HG03103 (cell line): ENCODE data around the gene XAB2.
"Not testable (repeated sequence)": the region's sequence is repeated elsewhere in the genome, so short reads cannot be mapped to it uniquely, and the experiment has no call there.

Source experiments
- ATAC-seq: cut with Tn5 transposase; IDR thresholded peaks from one replicate; pipeline ENCODE4 v1.9.1; 2021; ENCODE audit warnings: low read depth; ENCODE audit not compliant: unreplicated experiment

Gene XAB2

DNA sequence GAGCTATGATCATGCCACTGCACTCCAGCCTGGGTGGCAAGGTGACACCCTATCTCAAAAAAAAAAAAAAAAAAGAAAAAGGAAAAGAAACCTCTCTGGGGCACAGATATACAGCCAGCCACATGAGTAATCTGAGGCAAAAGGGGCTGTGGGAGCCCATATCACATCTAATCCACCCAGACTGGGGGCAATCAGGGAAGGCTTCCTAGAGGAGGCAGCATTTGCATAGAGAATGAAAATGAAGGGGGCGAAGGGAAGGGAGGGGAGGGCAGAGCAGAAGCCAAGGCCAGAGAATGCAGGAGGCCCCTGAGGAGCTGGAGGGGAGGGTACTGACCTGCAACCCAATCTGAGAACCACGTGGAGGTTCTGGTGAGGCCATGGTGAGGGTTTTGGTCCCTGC is 20.8 kb upstream of the XAB2 start:
- ATAC-seq, result no peak

DNA sequence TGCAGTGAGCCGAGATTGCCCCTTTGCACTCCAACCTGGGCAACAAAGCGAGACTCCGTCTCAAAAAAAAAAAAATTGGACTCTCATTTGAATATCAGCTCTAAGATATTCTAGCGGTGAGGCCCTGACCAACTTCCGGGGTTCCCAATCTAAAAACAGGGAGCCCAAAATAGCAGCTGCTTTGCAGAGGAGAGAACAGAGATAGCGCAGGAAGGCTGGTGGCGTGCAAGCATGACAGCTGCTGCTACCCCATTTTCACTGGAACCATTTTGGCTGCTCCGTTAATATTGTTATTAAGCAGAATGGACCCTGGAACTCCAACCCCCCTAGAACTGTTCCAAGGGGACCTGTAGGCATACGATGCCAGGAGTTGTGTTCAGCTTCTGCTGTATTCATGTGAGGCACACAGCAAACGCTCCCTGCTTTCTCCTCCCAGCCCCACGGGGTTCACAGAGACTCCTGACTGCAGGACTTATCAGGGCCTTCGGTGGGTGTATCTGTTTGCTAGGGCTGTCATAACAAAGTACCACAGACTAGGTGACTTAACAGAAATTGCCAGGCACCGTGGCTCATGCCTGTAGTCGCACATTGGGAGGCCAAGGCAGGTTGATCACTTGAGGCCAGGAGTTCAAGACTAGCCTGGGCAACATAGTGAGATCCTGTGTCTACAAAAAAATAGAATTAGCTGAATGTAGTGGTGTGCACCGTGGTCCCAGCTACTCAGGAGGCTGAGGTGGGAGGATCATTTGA is 19.1 kb upstream of the XAB2 start:
- ATAC-seq, result no peak

DNA sequence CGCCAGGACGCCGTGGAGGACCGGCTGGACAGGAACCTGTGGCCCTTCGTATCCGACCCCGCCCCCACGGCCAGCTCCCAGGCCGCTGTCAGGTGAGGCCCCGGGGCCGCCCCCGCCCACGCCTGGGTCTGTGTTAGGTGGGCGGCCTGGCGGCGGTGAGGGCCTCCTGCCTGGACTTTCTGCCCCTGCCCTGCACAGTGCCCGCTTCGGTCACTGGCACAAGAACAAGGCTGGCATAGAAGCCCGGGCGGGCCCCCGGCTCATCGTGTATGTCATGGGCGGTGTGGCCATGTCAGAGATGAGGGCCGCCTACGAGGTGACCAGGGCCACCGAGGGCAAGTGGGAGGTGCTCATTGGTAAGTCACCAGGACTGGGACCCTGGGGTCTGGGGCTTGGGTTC is 17.8 kb upstream of the XAB2 start:
- no peak for ATAC-seq

DNA sequence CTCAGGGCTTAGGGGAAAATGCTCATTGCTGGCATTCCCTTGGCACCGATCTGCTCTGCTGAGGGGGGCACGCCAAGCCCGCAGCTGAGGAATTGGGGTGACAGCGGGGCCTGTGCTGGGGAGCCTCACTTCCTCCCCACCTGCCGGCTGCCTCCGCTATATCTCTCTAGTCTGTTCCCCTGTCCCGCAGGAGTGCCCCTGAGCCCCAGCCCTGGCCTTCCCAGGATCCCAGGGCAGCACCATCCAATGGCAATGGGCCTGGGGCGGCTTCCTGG is 17.0 kb upstream of the XAB2 start:
- no peak for ATAC-seq

DNA sequence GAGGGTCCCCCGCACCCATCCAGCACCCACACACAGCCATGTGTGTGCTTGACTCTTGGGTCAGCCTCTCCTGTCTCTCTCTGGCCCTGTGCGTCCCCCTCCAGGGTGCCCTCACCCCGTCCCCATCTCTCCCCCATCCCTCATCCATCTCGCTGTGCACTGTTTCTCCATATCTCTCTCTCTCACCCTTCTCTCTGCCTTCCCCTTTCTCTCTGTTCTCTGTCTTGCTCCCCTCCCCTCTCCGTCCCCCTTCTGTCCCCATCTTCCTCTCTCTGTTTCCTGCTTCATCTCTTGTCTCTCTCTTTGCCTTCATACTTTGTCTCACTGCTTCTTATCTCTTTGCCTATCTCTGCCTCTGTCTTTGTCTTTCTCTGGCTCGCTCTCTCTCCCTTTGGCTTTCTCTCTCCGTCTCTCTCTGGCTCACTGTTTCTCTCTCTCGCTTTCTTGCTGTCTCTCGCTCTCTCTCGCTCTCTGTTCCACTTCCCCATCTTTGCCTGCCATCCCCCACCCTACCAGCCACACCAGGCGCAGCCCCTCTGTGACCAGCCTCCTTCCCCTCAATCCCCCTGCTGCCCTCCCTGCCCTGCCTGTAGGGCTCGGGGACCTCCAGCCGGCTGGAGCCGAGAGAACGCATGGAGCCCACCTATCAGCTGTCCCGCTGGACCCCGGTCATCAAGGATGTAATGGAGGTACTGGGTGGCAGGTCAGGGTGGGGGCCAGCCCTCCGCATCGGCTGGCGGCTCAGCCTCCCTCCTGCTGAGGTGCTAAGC is 16.5 kb upstream of the XAB2 start:
- no peak for ATAC-seq

DNA sequence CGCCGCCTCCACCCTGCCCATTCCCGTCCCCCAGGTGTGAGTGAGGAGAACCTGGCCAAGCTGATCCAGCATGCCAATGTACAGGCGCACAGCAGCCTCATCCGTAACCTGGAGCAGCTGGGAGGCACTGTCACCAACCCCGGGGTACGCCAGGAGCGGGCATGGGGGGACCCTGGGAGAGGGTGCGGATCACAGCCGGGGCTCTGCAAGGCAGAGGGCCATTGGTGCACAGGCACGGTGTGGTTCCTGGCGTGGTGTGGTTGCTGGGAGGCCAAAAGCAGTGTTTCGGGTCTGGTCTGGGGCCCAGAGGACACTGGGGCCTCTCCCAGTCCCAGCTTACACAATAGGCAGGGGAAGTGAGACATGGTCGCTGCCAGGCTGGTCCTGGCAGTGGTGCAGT is 15.8 kb upstream of the XAB2 start:
- ATAC-seq, result no peak

DNA sequence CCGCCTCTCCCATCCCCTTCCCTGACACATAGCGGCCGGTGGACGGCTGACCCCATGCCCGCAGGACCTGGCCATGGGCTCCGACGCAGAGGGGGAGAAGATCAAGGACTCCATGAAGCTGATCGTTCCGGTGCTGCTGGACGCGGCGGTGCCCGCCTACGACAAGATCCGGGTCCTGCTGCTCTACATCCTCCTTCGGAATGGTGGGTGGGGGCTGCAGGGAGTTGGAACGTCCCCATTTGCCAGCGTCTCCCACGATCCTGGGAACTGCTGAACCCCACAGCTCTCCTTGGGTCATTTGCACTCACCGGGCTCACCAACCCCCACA is 15.2 kb upstream of the XAB2 start:
- no peak for ATAC-seq

DNA sequence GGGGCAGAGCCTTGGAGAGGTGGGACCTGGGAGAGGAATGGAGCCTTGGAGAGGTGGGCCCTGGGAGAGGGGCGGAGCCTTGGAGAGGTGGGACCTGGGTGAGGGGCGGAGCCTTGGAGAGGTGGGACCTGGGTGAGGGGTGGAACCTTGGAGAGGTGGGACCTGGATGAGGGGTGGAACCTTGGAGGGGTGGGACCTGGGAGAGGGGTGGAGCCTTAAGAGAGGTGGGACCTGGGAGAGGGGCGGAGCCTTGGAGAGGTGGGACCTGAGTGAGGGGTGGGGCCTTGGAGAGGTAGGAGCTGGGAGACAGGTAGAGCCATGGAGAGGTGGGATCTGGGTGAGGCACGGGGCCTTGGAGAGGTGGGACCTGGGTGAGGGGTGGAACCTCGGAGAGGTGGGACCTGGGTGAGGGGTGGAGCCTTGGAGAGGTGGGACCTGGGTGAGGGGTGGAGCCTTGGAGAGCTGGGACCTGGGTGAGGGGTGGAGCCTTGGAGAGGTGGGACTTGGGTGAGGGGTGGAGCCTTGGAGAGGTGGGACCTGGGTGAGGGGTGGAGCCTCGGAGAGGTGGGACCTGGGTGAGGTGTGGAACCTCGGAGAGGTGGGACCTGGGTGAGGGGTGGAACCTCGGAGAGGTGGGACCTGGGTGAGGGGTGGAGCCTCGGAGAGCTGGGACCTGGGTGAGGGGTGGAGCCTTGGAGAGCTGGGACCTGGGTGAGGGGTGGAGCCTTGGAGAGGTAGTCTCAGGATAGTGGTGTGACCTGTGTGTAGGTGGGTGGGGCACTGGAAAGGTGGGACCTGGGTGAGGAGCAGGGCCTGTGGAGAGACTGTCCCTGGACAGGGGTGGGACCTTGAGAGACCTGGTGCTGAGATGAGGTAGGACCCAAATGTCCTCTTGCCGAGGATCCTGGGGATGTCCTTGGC is 14.5 kb upstream of the XAB2 start:
- ATAC-seq, result not testable (repeated sequence)

DNA sequence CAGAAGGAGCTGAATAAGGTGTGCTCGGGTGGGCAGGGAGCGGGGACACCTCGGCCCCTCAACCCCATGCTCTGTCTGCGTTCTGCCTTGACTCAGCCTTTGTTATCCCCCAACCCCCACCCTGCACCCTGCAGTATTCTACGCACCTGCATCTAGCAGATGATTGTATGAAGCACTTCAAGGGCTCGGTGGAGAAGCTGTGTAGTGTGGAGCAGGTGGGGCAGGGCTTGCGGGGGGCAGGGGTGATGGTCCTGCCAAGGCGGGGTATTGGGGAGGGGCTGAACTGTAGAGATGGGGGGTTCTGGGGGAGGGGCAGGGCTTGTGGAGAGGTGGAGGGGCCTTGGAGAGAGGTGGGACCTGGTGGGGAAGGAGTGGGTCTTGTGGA is 13.7 kb upstream of the XAB2 start:
- no peak for ATAC-seq

DNA sequence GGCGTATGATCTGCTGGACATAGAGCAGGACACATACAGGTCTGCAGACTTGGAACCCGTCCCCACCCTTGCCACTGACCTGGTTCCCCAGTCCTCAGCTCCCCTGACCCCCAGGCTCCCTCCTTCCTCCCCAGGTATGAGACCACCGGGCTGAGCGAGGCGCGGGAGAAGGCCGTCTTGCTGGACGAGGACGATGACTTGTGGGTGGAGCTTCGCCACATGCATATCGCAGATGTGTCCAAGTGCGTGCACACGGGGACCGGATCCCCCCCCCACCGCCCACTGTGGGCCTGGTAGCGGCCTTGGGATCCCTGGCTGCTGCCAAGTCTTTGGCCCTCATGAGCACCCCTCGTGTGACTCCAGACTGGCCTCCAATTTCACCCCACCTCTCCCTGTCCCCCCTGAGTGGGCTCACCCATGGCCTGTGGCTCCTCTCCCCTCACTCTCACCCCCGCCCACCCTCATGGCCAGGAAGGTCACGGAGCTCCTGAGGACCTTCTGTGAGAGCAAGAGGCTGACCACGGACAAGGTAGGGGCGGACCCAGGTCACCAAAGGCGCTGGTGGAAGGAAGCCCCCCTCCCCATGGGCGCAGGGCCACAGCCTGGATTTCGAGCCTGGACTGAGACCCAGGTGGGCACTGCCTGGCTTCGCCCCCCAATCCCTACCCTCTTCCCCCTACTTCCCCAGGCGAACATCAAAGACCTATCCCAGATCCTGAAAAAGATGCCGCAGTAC is 13.1 kb upstream of the XAB2 start:
- no peak for ATAC-seq

DNA sequence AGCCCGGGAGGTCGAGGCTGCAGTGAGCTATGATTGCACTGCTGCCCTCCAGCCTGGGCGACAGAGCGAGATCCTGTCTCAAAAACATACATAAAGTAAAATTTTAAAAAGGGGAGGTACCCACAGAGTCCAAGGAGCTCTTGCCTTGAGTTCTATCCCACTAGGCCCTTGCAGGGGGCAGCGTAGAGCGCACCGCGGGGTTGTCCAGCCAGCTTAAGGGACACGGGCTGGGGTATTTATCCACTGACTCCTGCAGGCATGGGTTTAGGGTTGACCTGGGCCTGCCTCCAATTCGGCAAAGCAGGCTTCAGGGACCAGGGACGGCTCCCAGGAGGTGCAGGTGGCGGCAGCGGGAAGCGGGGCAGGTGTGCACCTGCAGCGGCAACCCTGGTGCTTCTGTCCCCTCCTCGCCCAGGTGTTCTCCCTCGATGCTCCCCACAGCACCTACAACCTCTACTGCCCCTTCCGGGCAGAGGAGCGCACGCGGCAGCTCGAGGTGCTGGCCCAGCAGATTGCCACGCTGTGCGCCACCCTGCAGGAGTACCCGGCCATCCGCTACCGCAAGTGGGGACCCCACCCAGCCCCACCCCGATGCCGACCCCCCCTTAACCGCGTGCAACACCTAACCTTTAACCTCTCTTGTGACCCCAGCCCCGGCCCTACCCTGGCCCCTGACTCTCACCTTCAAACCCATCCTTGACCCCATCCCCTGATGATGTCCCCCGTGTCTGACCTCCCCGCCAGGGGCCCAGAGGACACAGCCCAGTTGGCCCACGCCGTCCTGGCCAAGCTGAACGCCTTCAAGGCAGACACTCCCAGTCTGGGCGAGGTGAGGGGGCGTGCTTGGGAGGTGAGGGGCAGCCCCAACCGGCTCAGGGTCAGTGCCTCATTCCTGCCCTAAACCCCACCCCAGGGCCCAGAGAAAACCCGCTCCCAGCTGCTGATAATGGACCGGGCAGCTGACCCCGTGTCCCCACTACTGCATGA is 12.2 kb upstream of the XAB2 start:
- no peak for ATAC-seq

DNA sequence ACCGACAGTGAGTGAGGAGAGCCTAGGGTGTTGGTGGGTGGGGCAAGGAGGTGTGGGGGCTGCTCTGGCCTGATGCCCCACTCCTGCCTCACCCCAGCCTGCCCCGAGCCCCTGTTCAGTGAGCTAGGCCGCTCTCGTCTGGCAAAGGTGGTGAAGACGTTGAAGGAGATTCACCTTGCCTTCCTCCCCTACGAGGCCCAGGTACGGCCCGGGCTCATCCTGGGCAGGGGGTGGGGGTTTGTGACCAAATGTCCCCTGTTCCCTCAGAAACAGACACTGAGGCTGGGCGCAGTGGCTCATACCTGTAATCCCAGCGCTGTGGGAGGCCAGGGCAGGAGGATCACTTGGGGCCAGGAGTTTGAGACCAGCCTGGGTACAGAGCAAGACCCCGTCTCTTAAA is 11.5 kb upstream of the XAB2 start:
- no peak for ATAC-seq

DNA sequence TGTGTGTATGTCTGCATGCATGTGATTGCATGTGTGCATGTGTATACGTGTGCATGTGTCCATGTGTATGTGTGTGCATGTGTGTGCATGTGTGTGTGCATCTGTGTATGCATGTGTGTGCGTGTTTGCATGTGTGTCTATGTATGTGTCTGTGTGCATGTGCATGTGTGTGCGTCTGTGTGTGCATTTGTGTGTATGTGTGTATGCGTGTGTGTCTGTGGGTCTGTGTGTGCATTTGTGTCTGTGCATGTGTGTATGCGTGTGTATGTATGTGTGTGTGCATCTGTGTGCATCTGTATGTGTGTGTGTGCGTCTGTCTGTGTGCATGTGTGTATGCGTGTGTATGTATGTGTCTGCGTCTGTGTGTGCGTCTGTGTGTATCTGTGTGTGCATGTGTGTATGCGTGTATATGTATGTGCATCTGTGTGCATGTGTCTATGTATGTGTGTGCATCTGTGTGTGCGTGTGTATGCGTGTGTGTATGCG is 10.6 kb upstream of the XAB2 start:
- ATAC-seq, result no peak

DNA sequence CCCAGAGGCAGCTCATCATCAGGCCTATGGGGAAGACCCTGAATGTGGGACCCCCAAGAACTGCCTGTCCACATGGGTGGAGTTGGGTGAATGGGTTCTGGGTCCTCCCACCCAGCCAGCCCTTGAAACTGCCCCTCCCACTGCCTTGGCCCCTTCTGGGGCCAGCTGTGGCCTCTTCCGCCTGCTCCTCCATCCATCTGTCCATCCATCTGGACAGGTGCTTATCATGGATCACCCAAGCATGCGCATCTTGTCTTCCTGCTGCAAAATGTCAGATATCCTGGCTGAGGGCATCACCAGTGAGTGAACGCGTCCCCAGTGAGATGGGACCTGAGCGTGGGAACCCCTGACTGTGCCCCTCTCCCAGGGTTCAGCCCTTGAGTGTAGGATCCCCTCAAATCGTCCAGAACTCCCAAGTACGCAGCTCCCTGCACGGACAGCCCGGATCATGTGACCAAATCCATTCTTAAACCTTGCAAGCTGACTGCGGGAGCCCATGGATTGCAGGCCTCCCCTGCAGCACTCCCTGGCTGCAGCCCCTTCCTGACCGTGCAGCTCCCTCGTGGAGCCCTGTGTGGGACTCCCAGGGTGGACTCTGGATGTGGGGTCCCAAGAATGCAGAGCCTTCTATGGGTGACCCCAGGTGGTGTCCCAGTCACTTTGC is 9.6 kb upstream of the XAB2 start:
- no peak for ATAC-seq

DNA sequence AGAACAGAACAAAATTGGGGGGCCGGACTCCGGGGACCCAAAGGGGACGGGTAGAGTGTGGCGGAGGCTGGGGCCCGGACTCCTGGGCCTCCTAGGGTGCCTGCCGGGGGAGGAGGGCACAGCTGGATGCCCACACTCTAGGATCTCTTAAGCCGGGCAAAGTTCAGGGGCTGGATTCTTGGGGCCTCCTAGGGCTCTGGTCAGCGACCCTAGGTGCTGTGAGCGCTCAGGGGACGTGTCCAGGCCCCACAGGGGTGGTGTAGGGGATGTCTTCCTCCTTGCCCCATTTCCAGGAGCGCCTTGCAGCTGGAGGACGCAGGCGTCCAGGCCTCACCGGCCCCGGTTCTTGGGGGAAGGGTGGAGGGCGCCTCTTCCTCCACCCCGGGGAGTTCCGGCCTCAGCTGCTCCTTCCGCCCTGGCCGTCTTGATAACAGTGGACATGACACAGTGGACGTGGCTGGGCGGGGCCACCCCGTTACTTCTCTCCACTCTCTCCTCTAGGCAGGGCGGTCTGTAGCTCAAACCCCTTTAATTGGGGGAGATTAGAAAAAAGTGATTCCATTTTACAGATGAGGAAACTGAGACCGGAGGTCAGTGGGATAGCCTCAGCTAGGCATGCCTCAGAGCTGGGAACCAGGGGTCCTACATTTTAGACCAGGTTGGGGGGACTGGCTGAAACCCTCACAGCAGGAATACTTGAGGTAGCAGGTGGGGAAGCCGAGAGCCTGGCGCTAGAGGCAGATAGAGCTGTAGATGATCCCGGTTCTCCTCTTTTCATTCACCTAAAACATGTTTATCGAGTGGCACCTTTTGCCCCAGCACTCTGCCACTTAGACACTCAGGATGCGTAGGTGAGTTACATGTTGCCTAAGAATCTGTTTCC is 8.3 kb upstream of the XAB2 start:
- peak; percentile 17 for ATAC-seq

DNA sequence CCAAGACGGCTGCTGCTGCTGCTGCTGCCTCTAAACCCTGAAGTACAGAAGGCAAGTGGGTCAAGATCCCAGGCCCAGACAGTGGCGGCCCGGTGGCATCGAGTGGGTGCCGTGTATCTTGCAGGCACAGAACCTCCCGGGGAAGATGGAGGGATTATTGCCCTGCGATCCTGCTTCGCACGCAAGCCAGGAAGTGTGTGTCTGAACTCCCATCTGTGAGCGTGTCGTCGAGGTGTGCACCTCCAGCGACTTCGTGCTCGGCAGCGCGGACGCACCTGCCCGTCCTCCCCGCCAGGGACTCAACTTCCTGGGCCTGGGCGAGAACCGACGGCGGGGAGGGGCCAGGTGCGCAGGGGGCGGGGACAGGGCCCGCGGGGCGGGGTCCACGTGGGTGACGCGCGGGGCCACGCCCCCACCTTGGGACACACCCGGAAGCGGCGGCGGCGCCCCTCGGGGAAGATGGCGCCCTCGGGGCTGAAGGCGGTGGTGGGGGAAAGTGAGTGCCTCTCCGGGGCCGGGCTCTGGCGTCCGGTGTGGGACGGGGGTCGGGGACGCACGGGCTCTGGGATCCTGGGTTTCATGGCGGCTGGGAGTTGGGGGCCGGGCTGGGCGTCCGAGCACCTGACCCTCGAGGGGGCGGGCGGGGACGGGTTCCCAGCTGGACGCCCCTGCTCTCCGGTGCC is 7.5 kb upstream of the XAB2 start, which contains the start of gene STXBP2:
TSS of gene STXBP2 (plus strand) at position 420 of the 683 bp plus-strand sequence. CDS start at position 460, 40 bp downstream.
- ATAC-seq, result peak; percentile 62

DNA sequence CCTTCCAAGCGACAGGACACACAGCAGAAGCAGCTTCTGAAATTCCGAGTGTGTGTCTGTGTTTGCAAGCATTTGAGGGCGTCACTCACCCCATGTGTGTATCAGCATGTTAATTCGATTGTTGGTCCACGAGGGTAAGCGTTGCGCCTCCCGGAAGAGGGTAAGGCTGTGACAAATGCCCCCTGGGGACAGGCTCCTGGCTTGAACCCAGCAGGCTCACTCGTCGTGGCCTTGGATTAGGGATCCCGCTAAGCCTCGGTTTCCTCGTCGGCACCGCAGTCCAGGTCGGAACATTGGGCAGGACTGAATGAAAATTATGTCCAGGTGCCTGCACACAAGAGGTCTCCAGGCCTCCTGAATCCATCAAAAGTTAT is 7.0 kb upstream of the XAB2 start:
- ATAC-seq, result no peak
